GM12878 (cell line): Measurements from ENCODE around the gene BTG2. TPM values are rescaled to one million over a fixed set of nuclear protein-coding genes. Genes with fewer than 3 reads are reported as not detected.

Experiments
- ATAC-seq: fragments of 200-7000 bp; cut with Tn5 transposase; 3 replicates; pipeline ENCODE4 v1.9.1; 2020; ENCODE audit warnings: mild to moderate bottlenecking, moderate library complexity
- BruUV-seq: library from RNA; stranded (reverse); fragments of 400-500 nt; replicated peaks from 2 replicates; lab custom pipeline; 2021; lab: Mats Ljungman, UMichigan
- CTCF ChIA-PET: fragments of 300-600 bp; sonication (Branson Sonifier 250); formaldehyde crosslinking; extraction: SDS; loops from one replicate; lab custom pipeline; 2021; ENCODE audit warnings: inconsistent platforms; lab: Yijun Ruan, JAX
- POLR2A ChIA-PET: fragments of 350-600 bp; formaldehyde crosslinking; extraction: SDS; loops from one replicate; lab custom pipeline; 2021; ENCODE audit warnings: inconsistent platforms; lab: Charles Lee
- RAD21 ChIA-PET: fragments of 300-600 bp; sonication (Branson Sonifier 250); formaldehyde crosslinking; loops from one replicate; lab custom pipeline; 2023; ENCODE audit warnings: antibody characterized with exemption; ENCODE audit not compliant: unreplicated experiment; lab: Charles Lee
- SMC1A ChIA-PET: fragments of 300-600 bp; sonication (Branson Sonifier 250); formaldehyde crosslinking; loops from one replicate; lab custom pipeline; 2023; ENCODE audit not compliant: unreplicated experiment, uncharacterized antibody; lab: Charles Lee
- DNase-seq: peaks from one replicate; pipeline ENCODE4 v3.0.0-alpha.2; 2011; ENCODE audit warnings: low read depth, low spot score
- FAIRE-seq: peaks from 3 replicates; lab custom pipeline; 2011; peaks lifted over from hg19 to GRCh38; lab: Jason Lieb, UNC
- H2AFZ ChIP-seq: 2 replicates; pipeline ENCODE4 v1.6.0; 2011; ENCODE audit warnings: low read depth, low read length, control low read depth; ENCODE audit not compliant: control insufficient read depth
- H3K27ac ChIP-seq: 2 replicates; pipeline ENCODE4 v1.5.1; 2011; ENCODE audit warnings: control low read depth; ENCODE audit not compliant: control insufficient read depth, insufficient read depth
- H3K27me3 ChIP-seq, 2 experiments: replicated peaks in 1 of 2; 2 replicates each; pipeline versions ENCODE4 v1.6.0 to v1.6.1; 2011; ENCODE audit warnings: low read length in 1 of 2; ENCODE audit not compliant: control insufficient read depth in 2 of 2, insufficient read depth in 2 of 2
- H3K36me3 ChIP-seq, 2 experiments: 2 replicates each; pipeline ENCODE4 v1.5.1; 2011; ENCODE audit warnings: low read length in 1 of 2; ENCODE audit not compliant: control insufficient read depth in 2 of 2, insufficient read depth in 2 of 2
- H3K4me1 ChIP-seq: 2 replicates; pipeline ENCODE4 v1.6.1; 2011; ENCODE audit warnings: mild to moderate bottlenecking, low read length, moderate library complexity, mixed read lengths; ENCODE audit not compliant: control insufficient read depth, insufficient read depth
- H3K4me2 ChIP-seq: 2 replicates; pipeline ENCODE4 v1.6.0; 2011; ENCODE audit warnings: control low read depth; ENCODE audit not compliant: control insufficient read depth, insufficient read depth
- H3K4me3 ChIP-seq: fragments of 200-600 bp; sonication (generic); 2 replicates; pipeline ENCODE4 v1.5.1; 2016
- H3K79me2 ChIP-seq: 2 replicates; pipeline ENCODE4 v1.6.0; 2011; ENCODE audit warnings: low read length; ENCODE audit not compliant: control insufficient read depth, insufficient read depth
- H3K9ac ChIP-seq: 2 replicates; pipeline ENCODE4 v1.8.0; 2011; ENCODE audit warnings: low read length, control low read depth, mixed read lengths; ENCODE audit not compliant: control insufficient read depth, insufficient read depth
- H3K9me3 ChIP-seq: replicated peaks from 3 replicates; pipeline ENCODE4 v1.5.1; 2011; ENCODE audit warnings: mild to moderate bottlenecking, low read length; ENCODE audit not compliant: control insufficient read depth, insufficient read depth
- H4K20me1 ChIP-seq: 2 replicates; pipeline ENCODE4 v1.6.0; 2011; ENCODE audit not compliant: control insufficient read depth, insufficient read depth
- ATF7 ChIP-seq: fragments of 450-650 bp; IDR thresholded peaks from 2 replicates; pipeline ENCODE4 v1.6.1; 2016; ENCODE audit warnings: low read depth, mild to moderate bottlenecking
- CEBPB ChIP-seq, 2 experiments: fragments of 150-350 bp in 1 of 2; IDR thresholded peaks; 2 replicates each; pipeline ENCODE4 v1.6.1; 2012 to 2014; ENCODE audit warnings: low read depth in 2 of 2, low read length in 2 of 2, borderline replicate concordance in 1 of 2, inconsistent platforms in 1 of 2
- CHD1 ChIP-seq: IDR thresholded peaks from 2 replicates; pipeline ENCODE4 v1.6.1; 2012; ENCODE audit warnings: low read depth, low read length, improper control_type of control experiment
- CREM ChIP-seq: IDR thresholded peaks from 2 replicates; pipeline ENCODE4 v1.6.1; 2014; ENCODE audit warnings: antibody characterized with exemption, low read depth
- HDAC2 ChIP-seq: fragments of 200-600 bp; sonication (generic); IDR thresholded peaks from 2 replicates; pipeline ENCODE4 v1.6.1; 2017
- IRF4 ChIP-seq: IDR thresholded peaks from 2 replicates; pipeline ENCODE4 v1.6.1; 2011; ENCODE audit warnings: low read depth, low read length
- KAT2A ChIP-seq: conservative IDR thresholded peaks from 2 replicates; pipeline ENCODE4 v1.6.1; 2011; ENCODE audit warnings: low read depth, low read length; ENCODE audit not compliant: control insufficient read depth
- MTA2 ChIP-seq: fragments of 450-650 bp; IDR thresholded peaks from 2 replicates; pipeline ENCODE4 v1.6.1; 2016; ENCODE audit warnings: low read depth, mild to moderate bottlenecking, moderate library complexity
- NFXL1 ChIP-seq: fragments of 450-650 bp; IDR thresholded peaks from 2 replicates; pipeline ENCODE4 v1.6.1; 2017; ENCODE audit warnings: antibody characterized with exemption, mild to moderate bottlenecking, borderline replicate concordance
- NFYA ChIP-seq: IDR thresholded peaks from 2 replicates; pipeline ENCODE4 v1.6.1; 2011; ENCODE audit warnings: low read depth, mild to moderate bottlenecking, low read length, improper control_type of control experiment, borderline replicate concordance
- RELA ChIP-seq: fragments of 450-650 bp; IDR thresholded peaks from 2 replicates; pipeline ENCODE4 v1.8.0; 2014; ENCODE audit warnings: borderline replicate concordance; ENCODE audit not compliant: partially characterized antibody
- SMAD1 ChIP-seq: fragments of 450-650 bp; IDR thresholded peaks from 2 replicates; pipeline ENCODE4 v1.6.1; 2018; ENCODE audit warnings: mild to moderate bottlenecking, low read depth; ENCODE audit not compliant: partially characterized antibody
- SMARCA5 ChIP-seq: fragments of 450-650 bp; IDR thresholded peaks from 2 replicates; pipeline ENCODE4 v1.6.1; 2017; ENCODE audit warnings: mild to moderate bottlenecking
- YY1 ChIP-seq: IDR thresholded peaks from 2 replicates; pipeline ENCODE4 v1.6.1; 2011; ENCODE audit warnings: low read depth, mild to moderate bottlenecking, low read length
- ZBED1 ChIP-seq: IDR thresholded peaks from 2 replicates; pipeline ENCODE4 v1.6.1; 2016; ENCODE audit warnings: borderline replicate concordance
- ZNF207 ChIP-seq: fragments of 450-650 bp; IDR thresholded peaks from 2 replicates; pipeline ENCODE4 v1.6.1; 2014; ENCODE audit warnings: antibody characterized with exemption, mild to moderate bottlenecking, borderline replicate concordance
- WGBS: methylation state at CpG from one replicate; pipeline ENCODE4 v1.1.6; 2016; ENCODE audit warnings: low lambda C conversion rate; ENCODE audit not compliant: insufficient replicate concordance, insufficient coverage; ENCODE audit errors: missing lambda C conversion rate; 5-methylcytosine and 5-hydroxymethylcytosine counted together
- in situ Hi-C: fragments of 300-500 bp; cut with MboI; formaldehyde crosslinking; loops from 9 replicates; pipeline ENCODE4 v1.14.3; 2018; ENCODE audit warnings: mixed read lengths
- intact Hi-C: fragments of 100-400 bp; cut with micrococcal nuclease; formaldehyde crosslinking; loops from one replicate; pipeline ENCODE4 v1.14.2; 2022; ENCODE audit not compliant: unreplicated experiment
- polyA plus RNA-seq, 11 experiments: library from polyadenylated mRNA; depleted of rRNA in 4 of 11; unstranded in 6 of 11; stranded (reverse) in 5 of 11; fragments of >200 nt; fragmentation: Nextera tagmentation in 4 of 11; fragmentation: Illumina TruSeq in 1 of 11; extraction: Ambion mirVana in 4 of 11; extraction: Trizol in 1 of 11; gene quantifications; 1 replicate in 1 of 11; 2 replicates in 10 of 11; pipeline versions ENCODE4 v1.2.1 to v1.2.3, GENCODE V29; 2011 to 2016; ENCODE audit warnings: inconsistent platforms in 2 of 11, missing spikeins in 2 of 11, low read depth in 1 of 11
- total RNA-seq, 4 experiments: library from RNA; depleted of rRNA in 3 of 4; stranded (reverse); fragments of >200 nt in 3 of 4; fragmentation: Illumina TruSeq in 1 of 4; extraction: Trizol in 1 of 4; gene quantifications; 2 replicates each; pipeline versions ENCODE4 v1.2.1 to v1.2.3, GENCODE V29; 2013 to 2021
- TF ChIP-seq, protein P1 (sequence below): fragments of 450-650 bp; IDR thresholded peaks from 2 replicates; pipeline ENCODE4 v1.6.1; 2014; ENCODE audit warnings: mild to moderate bottlenecking

BTG2 gene
- total and polyA plus RNA-seq, 10 of the 15 experiments (the other 5 are each of a cell fraction or from before 2014, with no cell fraction given): 23.3 to 160 (median 98.1) TPM

DNA sequence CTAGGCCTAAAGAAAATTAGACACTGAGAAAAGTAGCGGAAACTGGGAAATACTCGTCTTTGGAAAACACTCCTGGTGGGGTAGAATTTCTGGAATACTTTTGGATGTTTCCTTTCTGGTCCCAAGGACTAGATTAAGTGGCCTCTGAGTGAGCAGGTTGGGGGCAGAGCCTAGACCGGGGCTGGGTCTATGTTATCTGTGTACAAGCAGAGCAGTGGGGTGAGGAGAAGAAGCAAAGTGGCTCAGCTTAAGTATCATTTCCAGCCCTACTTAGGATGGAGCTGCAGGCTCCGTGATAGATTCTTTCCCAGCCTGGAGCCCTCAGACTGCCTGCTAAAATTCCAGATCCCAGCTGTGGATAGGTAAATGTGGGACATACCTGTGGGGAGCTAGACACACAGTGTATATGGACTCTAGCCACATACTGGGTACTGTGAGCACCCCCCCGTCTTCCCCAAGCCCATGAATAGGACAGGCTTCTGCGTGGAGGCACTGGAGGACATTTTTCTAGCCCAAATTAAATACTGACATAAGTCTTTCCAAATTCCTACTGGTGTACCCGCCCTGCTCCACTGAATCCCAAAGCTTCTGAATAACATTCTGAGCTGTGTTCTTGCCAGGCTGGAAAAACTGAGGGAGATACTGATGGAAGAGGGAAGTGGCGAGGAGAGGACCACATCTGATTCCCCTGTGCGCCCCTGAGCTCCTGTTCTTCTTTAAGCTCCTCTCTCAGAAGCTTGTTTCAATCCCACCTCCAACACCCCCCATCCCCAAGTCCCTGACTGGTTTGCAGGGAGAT lies 38.8 kb downstream of the BTG2 start:
- intact Hi-C loops (no loop called here), in situ Hi-C loops (loop anchor here (5.0 kb wide), 2 partner anchors 98 to 143 kb away; no protein-coding TSS in a partner anchor)
- BruUV-seq: no TSS peak
- DNase-seq (no peak), ATAC-seq (no peak), FAIRE-seq (no peak)
- no peaks in the 10 kb centered on the region for H4K20me1 ChIP-seq
- no peak overlapping the region for H2AFZ ChIP-seq
- no peak overlapping the region for H3K4me3 ChIP-seq
- no peaks in the 10 kb centered on the region for H3K79me2 ChIP-seq
- ChIA-PET POLR2A (interaction anchor here (0.6 to 1.3 kb wide), 7 partner anchors 9 to 96 kb away, joined by 3 to 5 read pairs (median 3); no protein-coding TSS in a partner anchor), RAD21 (interaction anchor here (0.6 to 15.9 kb wide), 10 partner anchors 37 to 162 kb away, joined by 3 to 501 read pairs (median 8); no protein-coding TSS in a partner anchor), CTCF (interaction anchor here (0.7 to 20.4 kb wide), 22 partner anchors 9 to 357 kb away, joined by 3 to 854 read pairs (median 22); partner anchors contain the start of genes BTG2, FMOD and PRELP), SMC1A (interaction anchor here (0.5 to 15.1 kb wide), 24 partner anchors 8 to 281 kb away, joined by 3 to 508 read pairs (median 4); partner anchors contain the start of genes BTG2, OPTC and PRELP)
- H3K27me3 ChIP-seq: peaks cover 0 to 6% of the 10 kb centered on the region in 2 experiments; a peak in 1 of 4 replicates
- H3K4me2 ChIP-seq: no peak overlapping the region
- no peaks in the 10 kb centered on the region for H3K36me3 ChIP-seq
- no peaks in the 10 kb centered on the region for H3K4me1 ChIP-seq
- TF ChIP-seq KAT2A: no peak
- TF ChIP-seq CHD1: no peak
- no peak for TF ChIP-seq SMARCA5
- TF ChIP-seq CEBPB (IDR thresholded peaks at IDR 0.05; ENCODE audit: borderline replicate concordance in 1 of 2, low read depth in 2 of 2, low read length in 2 of 2): no peak
- no peak for TF ChIP-seq CREM
- TF ChIP-seq, protein P1, sequence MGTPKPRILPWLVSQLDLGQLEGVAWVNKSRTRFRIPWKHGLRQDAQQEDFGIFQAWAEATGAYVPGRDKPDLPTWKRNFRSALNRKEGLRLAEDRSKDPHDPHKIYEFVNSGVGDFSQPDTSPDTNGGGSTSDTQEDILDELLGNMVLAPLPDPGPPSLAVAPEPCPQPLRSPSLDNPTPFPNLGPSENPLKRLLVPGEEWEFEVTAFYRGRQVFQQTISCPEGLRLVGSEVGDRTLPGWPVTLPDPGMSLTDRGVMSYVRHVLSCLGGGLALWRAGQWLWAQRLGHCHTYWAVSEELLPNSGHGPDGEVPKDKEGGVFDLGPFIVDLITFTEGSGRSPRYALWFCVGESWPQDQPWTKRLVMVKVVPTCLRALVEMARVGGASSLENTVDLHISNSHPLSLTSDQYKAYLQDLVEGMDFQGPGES: no peak
- TF ChIP-seq IRF4: no peak
- no peak for TF ChIP-seq ZBED1
- TF ChIP-seq YY1: no peak
- TF ChIP-seq RELA: no peak
- TF ChIP-seq SMAD1: no peak
- TF ChIP-seq ZNF207: no peak
- TF ChIP-seq ATF7: no peak
- TF ChIP-seq NFYA: no peak
- no peak for TF ChIP-seq NFXL1
- TF ChIP-seq HDAC2: no peak
- no peak for TF ChIP-seq MTA2
- no peak overlapping the region for H3K27ac ChIP-seq
- H3K9me3 ChIP-seq: no peaks in the 10 kb centered on the region
- H3K9ac ChIP-seq: no peak overlapping the region
- 37% methylated on average over 9 of the region's 9 CpGs for WGBS
